ENCODE results near the gene CFDP1.

DNA sequence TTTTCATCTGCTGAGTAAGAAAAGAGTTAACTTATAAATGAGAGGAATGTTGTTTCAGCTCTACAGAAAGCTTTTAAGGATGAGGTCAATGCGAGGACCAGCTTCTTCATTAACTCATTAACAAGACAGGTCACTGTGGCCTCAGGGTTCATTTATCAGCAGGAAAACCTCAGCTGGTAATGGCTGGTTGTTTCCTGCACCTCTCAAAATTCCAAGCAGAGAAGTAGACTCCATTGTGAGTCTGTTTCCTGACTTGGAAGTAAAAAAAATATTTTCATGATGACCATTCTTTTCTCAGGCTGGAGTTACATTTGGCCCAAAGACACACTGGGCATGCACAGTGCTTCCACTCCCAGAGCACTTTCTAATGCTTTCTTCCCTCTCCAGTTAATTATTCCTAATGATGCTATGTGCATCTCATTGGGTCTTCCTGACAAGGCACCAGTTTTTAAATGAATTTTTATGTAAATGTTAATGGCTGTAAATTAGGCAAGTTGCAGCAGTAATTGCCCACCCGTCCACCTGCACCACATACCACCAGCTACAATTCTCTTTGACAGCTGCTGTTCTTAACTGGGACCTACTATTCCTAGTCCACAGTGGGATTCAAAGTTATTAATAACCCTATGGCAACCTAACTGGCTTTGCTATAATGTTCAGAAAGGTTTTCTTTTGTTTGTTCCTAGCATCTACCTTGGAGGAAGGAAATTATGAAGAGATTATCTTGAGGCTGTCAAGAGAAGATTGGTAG is 92.4 kb downstream of the CFDP1 start:
- TF ChIP-seq EZH2 (IDR thresholded peaks at IDR 0.05; ENCODE audit: borderline replicate concordance, low read depth, low read length, severe bottlenecking), result no peak
- TF ChIP-seq, protein P1, sequence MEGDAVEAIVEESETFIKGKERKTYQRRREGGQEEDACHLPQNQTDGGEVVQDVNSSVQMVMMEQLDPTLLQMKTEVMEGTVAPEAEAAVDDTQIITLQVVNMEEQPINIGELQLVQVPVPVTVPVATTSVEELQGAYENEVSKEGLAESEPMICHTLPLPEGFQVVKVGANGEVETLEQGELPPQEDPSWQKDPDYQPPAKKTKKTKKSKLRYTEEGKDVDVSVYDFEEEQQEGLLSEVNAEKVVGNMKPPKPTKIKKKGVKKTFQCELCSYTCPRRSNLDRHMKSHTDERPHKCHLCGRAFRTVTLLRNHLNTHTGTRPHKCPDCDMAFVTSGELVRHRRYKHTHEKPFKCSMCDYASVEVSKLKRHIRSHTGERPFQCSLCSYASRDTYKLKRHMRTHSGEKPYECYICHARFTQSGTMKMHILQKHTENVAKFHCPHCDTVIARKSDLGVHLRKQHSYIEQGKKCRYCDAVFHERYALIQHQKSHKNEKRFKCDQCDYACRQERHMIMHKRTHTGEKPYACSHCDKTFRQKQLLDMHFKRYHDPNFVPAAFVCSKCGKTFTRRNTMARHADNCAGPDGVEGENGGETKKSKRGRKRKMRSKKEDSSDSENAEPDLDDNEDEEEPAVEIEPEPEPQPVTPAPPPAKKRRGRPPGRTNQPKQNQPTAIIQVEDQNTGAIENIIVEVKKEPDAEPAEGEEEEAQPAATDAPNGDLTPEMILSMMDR (IDR thresholded peaks at IDR 0.05; ENCODE audit: borderline replicate concordance, extremely low read depth, low read length, poor library complexity, severe bottlenecking), result no peak
